GM19035 (cell line): Measurements from ENCODE around the gene GDAP2.

Source experiments
- ATAC-seq: cut with Tn5 transposase; IDR thresholded peaks from one replicate; pipeline ENCODE4 v1.9.1; 2021; ENCODE audit not compliant: unreplicated experiment

Gene GDAP2

GRCh38 chr1:117842408-117843170 is 86.8 kb downstream of the GDAP2 start:
- no peak for ATAC-seq

- ATAC-seq: no peak
Measured at GRCh38 chr1:117841117-117841650, 88.2 kb downstream of the GDAP2 start.

- no peak for ATAC-seq
Measured at GRCh38 chr1:117838911-117839310, 90.5 kb downstream of the GDAP2 start.

- no peak for ATAC-seq
Measured at GRCh38 chr1:117836069-117836468, 93.4 kb downstream of the GDAP2 start.

- ATAC-seq: no peak
Measured at GRCh38 chr1:117834416-117834815, 95.0 kb downstream of the GDAP2 start.

- ATAC-seq: no peak
Measured at GRCh38 chr1:117832453-117832852, 97.0 kb downstream of the GDAP2 start.

- no peak for ATAC-seq
Measured at GRCh38 chr1:117830222-117830621, 99.2 kb downstream of the GDAP2 start.

GRCh38 chr1:117828201-117828600 is 101.2 kb downstream of the GDAP2 start:
- ATAC-seq: no peak

GRCh38 chr1:117826540-117827078 is 102.8 kb downstream of the GDAP2 start:
- no peak for ATAC-seq

- ATAC-seq: no peak
Measured at GRCh38 chr1:117826119-117826518, 103.3 kb downstream of the GDAP2 start.

- no peak for ATAC-seq
Measured at GRCh38 chr1:117825414-117825813, 104.0 kb downstream of the GDAP2 start.

GRCh38 chr1:117824616-117825015 is 104.8 kb downstream of the GDAP2 start:
- no peak for ATAC-seq

GRCh38 chr1:117821774-117822482 is 107.5 kb downstream of the GDAP2 start:
- ATAC-seq: no peak

GRCh38 chr1:117821382-117821755 is 108.1 kb downstream of the GDAP2 start:
- no peak for ATAC-seq

GRCh38 chr1:117820694-117821381 is 108.6 kb downstream of the GDAP2 start:
- no peak for ATAC-seq

- no peak for ATAC-seq
Measured at GRCh38 chr1:117820096-117820495, 109.3 kb downstream of the GDAP2 start.

- ATAC-seq: no peak
Measured at GRCh38 chr1:117819301-117819700, 110.1 kb downstream of the GDAP2 start.

GRCh38 chr1:117818456-117818855 is 111.0 kb downstream of the GDAP2 start:
- ATAC-seq: no peak

- no peak for ATAC-seq
Measured at GRCh38 chr1:117817629-117818028, 111.8 kb downstream of the GDAP2 start.

- ATAC-seq: no peak
Measured at GRCh38 chr1:117815926-117816325, 113.5 kb downstream of the GDAP2 start.
